B cell (primary cell): ENCODE measurements around the gene TMEM52B. TPM values are rescaled to one million over a fixed set of nuclear protein-coding genes. Genes with fewer than 3 reads are reported as not detected.

Experiments used
- ATAC-seq: fragments of 200-7000 bp; cut with Tn5 transposase; one replicate; pipeline ENCODE4 v1.10.0; 2021; ENCODE audit warnings: low read depth, mild to moderate bottlenecking, moderate number of reproducible peaks, moderate library complexity
- CTCF ChIA-PET: fragments of 350-600 bp; sonication (Branson Sonifier 250); formaldehyde crosslinking; loops from one replicate; lab custom pipeline; 2021; ENCODE audit warnings: antibody characterized with exemption, inconsistent platforms; lab: Charles Lee
- POLR2A ChIA-PET: fragments of 350-600 bp; sonication (Branson Sonifier 250); formaldehyde crosslinking; loops from one replicate; lab custom pipeline; 2021; ENCODE audit warnings: antibody characterized with exemption; lab: Charles Lee
- DNase-seq: peaks from one replicate; pipeline ENCODE4 v3.0.0; 2013
- H2AFZ ChIP-seq: 2 replicates; pipeline ENCODE4 v1.6.1; 2012; ENCODE audit warnings: mild to moderate bottlenecking, low read depth, low read length; ENCODE audit not compliant: insufficient read depth, poor library complexity, severe bottlenecking
- H3K27ac ChIP-seq, 2 donors: 1 replicate in 1 of 2; 2 replicates in 1 of 2; pipeline ENCODE4 v1.5.1; 2012 to 2013; ENCODE audit warnings: low read length in 2 of 2, mild to moderate bottlenecking in 2 of 2, moderate library complexity in 1 of 2
- H3K27me3 ChIP-seq, 4 experiments: fragments of 200-600 bp in 1 of 4; sonication (generic) in 1 of 4; replicated peaks in 1 of 4; 1 replicate in 2 of 4; 2 replicates in 2 of 4; pipeline versions ENCODE4 v1.6.1 to v1.7.0; 2013 to 2016; ENCODE audit warnings: low read length in 3 of 4, mild to moderate bottlenecking in 2 of 4, mixed read lengths in 1 of 4, moderate library complexity in 1 of 4; ENCODE audit not compliant: insufficient read depth in 4 of 4, control insufficient read depth in 3 of 4; ENCODE audit errors: control extremely low read depth in 1 of 4
- H3K36me3 ChIP-seq, 2 experiments: replicated peaks in 1 of 2; 1 replicate in 1 of 2; 2 replicates in 1 of 2; pipeline versions ENCODE4 v1.6.1 to v1.7.1; 2013; ENCODE audit warnings: low read length in 1 of 2; ENCODE audit not compliant: insufficient read depth in 2 of 2, control insufficient read depth in 1 of 2; ENCODE audit errors: control extremely low read depth in 1 of 2, extremely low read depth in 1 of 2
- H3K4me1 ChIP-seq, 2 donors: fragments of 200-600 bp in 1 of 2; sonication (generic) in 1 of 2; 1 replicate in 1 of 2; 2 replicates in 1 of 2; pipeline versions ENCODE4 v1.5.1 to v1.6.1; 2013 to 2017; ENCODE audit warnings: low read length in 2 of 2; ENCODE audit not compliant: control insufficient read depth in 2 of 2, insufficient read depth in 2 of 2
- H3K4me2 ChIP-seq: replicated peaks from 2 replicates; pipeline ENCODE3; 2012; ENCODE audit warnings: mild to moderate bottlenecking, low read depth, low read length; ENCODE audit not compliant: poor library complexity, severe bottlenecking
- H3K4me3 ChIP-seq, 5 experiments: fragments of 200-600 bp in 1 of 5; sonication (generic) in 1 of 5; 1 replicate in 3 of 5; 2 replicates in 2 of 5; pipeline versions ENCODE4 v1.5.1 to v1.7.0; 2011 to 2016; ENCODE audit warnings: low read length in 4 of 5, mild to moderate bottlenecking in 4 of 5, low read depth in 2 of 5, control low read depth in 1 of 5, moderate library complexity in 1 of 5; ENCODE audit not compliant: insufficient read depth in 1 of 5; ENCODE audit errors: control extremely low read depth in 1 of 5, extremely low read depth in 1 of 5
- H3K79me2 ChIP-seq: fragments of 200-600 bp; sonication (generic); one replicate; pipeline ENCODE4 v1.6.0; 2016; ENCODE audit warnings: low read length; ENCODE audit not compliant: control insufficient read depth, insufficient read depth
- H3K9ac ChIP-seq: fragments of 200-600 bp; sonication (generic); 2 replicates; pipeline ENCODE4 v1.6.1; 2017; ENCODE audit warnings: mild to moderate bottlenecking, low read length, moderate library complexity
- H3K9me3 ChIP-seq, 3 donors: one replicate each; pipeline versions ENCODE4 v1.6.1 to v1.7.1; 2013; ENCODE audit warnings: low read length in 2 of 3; ENCODE audit not compliant: control insufficient read depth in 2 of 3, insufficient read depth in 1 of 3; ENCODE audit errors: control extremely low read depth in 1 of 3
- H4K20me1 ChIP-seq: 2 replicates; pipeline ENCODE4 v1.6.0; 2012; ENCODE audit warnings: mild to moderate bottlenecking, low read length; ENCODE audit not compliant: insufficient read depth, control insufficient read depth, poor library complexity, severe bottlenecking
- H3K27ac Mint-ChIP-seq: one replicate; pipeline ENCODE4 v1.8.0; 2021; ENCODE audit warnings: mixed read lengths
- H3K27me3 Mint-ChIP-seq: one replicate; pipeline ENCODE4 v1.8.0; 2021; ENCODE audit warnings: mixed read lengths
- H3K4me1 Mint-ChIP-seq: one replicate; pipeline ENCODE4 v1.8.0; 2021; ENCODE audit warnings: mixed read lengths
- H3K4me3 Mint-ChIP-seq: one replicate; pipeline ENCODE4 v1.8.0; 2021; ENCODE audit warnings: mixed read lengths
- H3K9me3 Mint-ChIP-seq: one replicate; pipeline ENCODE4 v1.8.0; 2022; ENCODE audit warnings: mixed read lengths; ENCODE audit not compliant: insufficient read depth
- CTCF ChIP-seq: fragments of 200-600 bp; IDR thresholded peaks from one replicate; pipeline ENCODE4 v1.8.0; 2022; ENCODE audit warnings: antibody characterized with exemption, mild to moderate bottlenecking
- EZH2 ChIP-seq: IDR thresholded peaks from 2 replicates; pipeline ENCODE4 v1.6.1; 2012; ENCODE audit warnings: borderline replicate concordance, low read depth, mild to moderate bottlenecking, moderate library complexity, low read length; ENCODE audit not compliant: insufficient read depth, poor library complexity, severe bottlenecking
- WGBS: methylation state at CpG from one replicate; pipeline ENCODE4 v1.1.5; 2013; ENCODE audit warnings: missing lambda C conversion rate; ENCODE audit not compliant: insufficient coverage; 5-methylcytosine and 5-hydroxymethylcytosine counted together
- intact Hi-C: fragments of 100-400 bp; cut with micrococcal nuclease; formaldehyde crosslinking; loops from one replicate; pipeline ENCODE4 v1.10.0; 2022
- polyA plus RNA-seq: library from polyadenylated mRNA; depleted of rRNA; stranded (reverse); fragments of >200 nt; gene quantifications from 2 replicates; pipeline ENCODE4 v1.2.3, GENCODE V29; 2012
- total RNA-seq, 2 donors: library from RNA; stranded (reverse); fragments of 120-200 nt in 1 of 2; gene quantifications; 1 replicate in 1 of 2; 2 replicates in 1 of 2; pipeline versions ENCODE4 v1.2.3 to v1.2.4, GENCODE V29; 2013 to 2022

The TMEM52B gene
- total and polyA plus RNA-seq, 2 donors (not counting 1 experiment from before 2014, with no cell fraction given): 0.03 TPM; not detected in 1

- H3K9ac ChIP-seq: no peak overlapping the region
- no peaks in the 10 kb centered on the region for H3K36me3 ChIP-seq
- no peak for TF ChIP-seq CTCF
- TF ChIP-seq EZH2: no peak
- H3K27ac ChIP-seq: no peak overlapping the region
- H3K79me2 ChIP-seq: no peaks in the 10 kb centered on the region
- no peaks in the 10 kb centered on the region for H3K9me3 ChIP-seq
- H3K4me2 ChIP-seq: no peak overlapping the region
- DNase-seq: no peak
- Mint-ChIP-seq H3K4me1 (peaks cover 8% of the 10 kb centered on the region), H3K27me3 (peaks cover 11% of the 10 kb centered on the region), H3K9me3 (no peaks in the 10 kb centered on the region), H3K4me3 (no peak overlapping the region), H3K27ac (no peak overlapping the region)
- no peak overlapping the region for H3K4me3 ChIP-seq
- no peak overlapping the region for H2AFZ ChIP-seq
- ChIA-PET POLR2A (no interaction called here), CTCF (no interaction called here)
- 99% methylated on average over 6 of the region's 6 CpGs for WGBS
- ATAC-seq: no peak
- no peaks in the 10 kb centered on the region for H4K20me1 ChIP-seq
- peaks cover 2 to 12% of the 10 kb centered on the region in 2 donors for H3K4me1 ChIP-seq
- peaks cover 0 to 5% (median 0%) of the 10 kb centered on the region in 4 experiments for H3K27me3 ChIP-seq
- intact Hi-C loops: no loop called here
Observed at GRCh38 chr12:10226086-10226485, 47.3 kb downstream of the TMEM52B start.

- POLR2A ChIA-PET: no interaction called here
- no peaks in the 10 kb centered on the region for H3K36me3 ChIP-seq
- no peak for TF ChIP-seq EZH2
- no peak for TF ChIP-seq CTCF
- no peaks in the 10 kb centered on the region for H3K9me3 Mint-ChIP-seq
- peaks cover 0 to 5% (median 0%) of the 10 kb centered on the region in 4 experiments for H3K27me3 ChIP-seq
- WGBS: no CpG with 5 or more reads among the region's 1 CpG
- H3K79me2 ChIP-seq: no peaks in the 10 kb centered on the region
- DNase-seq (no peak), ATAC-seq (no peak)
- no peaks in the 10 kb centered on the region for H3K9me3 ChIP-seq
- no peaks in the 10 kb centered on the region for H4K20me1 ChIP-seq
- H3K4me1 ChIP-seq: peaks cover 2 to 12% of the 10 kb centered on the region in 2 donors
- H3K4me1 Mint-ChIP-seq: peaks cover 8% of the 10 kb centered on the region
- intact Hi-C loops: no loop called here
- no peak overlapping the region for H3K27ac Mint-ChIP-seq
- H3K4me3 Mint-ChIP-seq: no peak overlapping the region
- peaks cover 8% of the 10 kb centered on the region for H3K27me3 Mint-ChIP-seq
- H3K27ac ChIP-seq: no peak overlapping the region
- no peak overlapping the region for H3K9ac ChIP-seq
- CTCF ChIA-PET: interaction anchor here (0.8 to 1.7 kb wide), 6 partner anchors 9 to 1208 kb away, joined by 3 to 7 read pairs (median 4); no protein-coding TSS in a partner anchor
- H3K4me2 ChIP-seq: no peak overlapping the region
- no peak overlapping the region for H2AFZ ChIP-seq
- H3K4me3 ChIP-seq: no peak overlapping the region
Observed at GRCh38 chr12:10226731-10227130, 47.9 kb downstream of the TMEM52B start.
